Skeletal muscle tissue (tissue), 4 donors: ENCODE measurements around the gene SLC6A3. TPM values are rescaled to one million over a fixed set of nuclear protein-coding genes. Genes with fewer than 3 reads are reported as not detected.

Source experiments
- H3K27ac ChIP-seq: one replicate; pipeline ENCODE4 v1.7.0; 2013; ENCODE audit warnings: mild to moderate bottlenecking, low read depth, low read length, inconsistent platforms
- H3K27me3 ChIP-seq, 3 donors: one replicate each; pipeline ENCODE4 v1.7.0; 2013; ENCODE audit warnings: low read length in 3 of 3; ENCODE audit not compliant: control insufficient read depth in 3 of 3, insufficient read depth in 3 of 3
- H3K36me3 ChIP-seq, 3 donors: one replicate each; pipeline ENCODE4 v1.7.0; 2013; ENCODE audit warnings: low read length in 3 of 3; ENCODE audit not compliant: control insufficient read depth in 3 of 3, insufficient read depth in 3 of 3
- H3K4me1 ChIP-seq, 3 donors: one replicate each; pipeline ENCODE4 v1.7.0; 2013; ENCODE audit warnings: low read length in 3 of 3, mild to moderate bottlenecking in 3 of 3; ENCODE audit not compliant: control insufficient read depth in 3 of 3, insufficient read depth in 3 of 3
- H3K4me3 ChIP-seq, 3 donors: one replicate each; pipeline ENCODE4 v1.7.0; 2013; ENCODE audit warnings: low read length in 3 of 3
- H3K9ac ChIP-seq, 3 donors: one replicate each; pipeline ENCODE4 v1.7.0; 2013; ENCODE audit warnings: low read length in 3 of 3, mild to moderate bottlenecking in 3 of 3, moderate library complexity in 2 of 3, low read depth in 1 of 3
- H3K9me3 ChIP-seq, 3 donors: one replicate each; pipeline ENCODE4 v1.7.0; 2013; ENCODE audit warnings: low read length in 3 of 3; ENCODE audit not compliant: control insufficient read depth in 3 of 3
- total RNA-seq: library from RNA; depleted of rRNA; stranded (reverse); fragments of >200 nt; gene quantifications from one replicate; pipeline ENCODE4 v1.2.3, GENCODE V29; 2014
- donor health status: Osteomylitis.

Gene SLC6A3
- total RNA-seq, 1 donor from 2014 or later, result not detected

DNA sequence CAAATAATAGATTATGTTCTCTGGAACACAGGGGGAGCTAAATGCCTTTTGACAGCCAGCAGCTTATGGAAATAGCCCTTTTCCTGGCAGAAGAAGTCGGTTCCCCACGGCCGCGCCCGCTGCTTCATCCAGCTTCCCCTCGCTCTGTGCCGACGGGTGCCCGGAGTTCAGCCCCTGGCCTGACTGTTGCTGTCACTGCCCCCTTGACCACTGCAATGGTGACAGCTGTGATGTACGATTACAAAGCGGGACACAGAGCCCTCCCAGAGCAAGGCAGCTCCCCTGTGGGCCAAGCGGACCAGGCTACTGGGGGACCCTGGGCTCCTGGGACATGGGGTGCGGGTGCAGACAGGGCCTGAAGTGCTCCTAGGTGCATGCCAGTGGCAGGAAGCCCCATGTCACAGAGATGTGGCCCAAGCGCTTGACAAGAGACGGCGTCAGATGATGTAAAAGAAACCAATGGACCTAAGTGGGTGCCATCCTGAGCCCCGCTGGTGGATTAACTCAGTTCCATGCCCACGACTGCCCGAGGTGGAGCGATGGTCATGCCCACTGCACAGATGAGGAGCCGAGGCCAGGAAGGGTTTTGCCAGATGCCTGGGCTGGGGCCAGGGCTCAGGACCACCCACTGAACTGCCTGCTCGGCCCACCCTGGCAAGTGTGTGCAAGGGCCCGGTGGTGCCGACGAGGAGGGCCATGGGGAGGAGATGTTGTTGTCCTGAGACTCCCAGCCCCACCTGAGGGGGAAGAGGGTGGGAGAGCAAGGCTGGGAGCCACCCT, 87.1 kb downstream of the SLC6A3 start:
- Histone ChIP-seq H3K9me3 (no peaks in the 10 kb centered on the region), H3K4me3 (no peak overlapping the region), H3K27me3 (peaks cover 36 to 56% (median 39%) of the 10 kb centered on the region in 3 donors)

DNA sequence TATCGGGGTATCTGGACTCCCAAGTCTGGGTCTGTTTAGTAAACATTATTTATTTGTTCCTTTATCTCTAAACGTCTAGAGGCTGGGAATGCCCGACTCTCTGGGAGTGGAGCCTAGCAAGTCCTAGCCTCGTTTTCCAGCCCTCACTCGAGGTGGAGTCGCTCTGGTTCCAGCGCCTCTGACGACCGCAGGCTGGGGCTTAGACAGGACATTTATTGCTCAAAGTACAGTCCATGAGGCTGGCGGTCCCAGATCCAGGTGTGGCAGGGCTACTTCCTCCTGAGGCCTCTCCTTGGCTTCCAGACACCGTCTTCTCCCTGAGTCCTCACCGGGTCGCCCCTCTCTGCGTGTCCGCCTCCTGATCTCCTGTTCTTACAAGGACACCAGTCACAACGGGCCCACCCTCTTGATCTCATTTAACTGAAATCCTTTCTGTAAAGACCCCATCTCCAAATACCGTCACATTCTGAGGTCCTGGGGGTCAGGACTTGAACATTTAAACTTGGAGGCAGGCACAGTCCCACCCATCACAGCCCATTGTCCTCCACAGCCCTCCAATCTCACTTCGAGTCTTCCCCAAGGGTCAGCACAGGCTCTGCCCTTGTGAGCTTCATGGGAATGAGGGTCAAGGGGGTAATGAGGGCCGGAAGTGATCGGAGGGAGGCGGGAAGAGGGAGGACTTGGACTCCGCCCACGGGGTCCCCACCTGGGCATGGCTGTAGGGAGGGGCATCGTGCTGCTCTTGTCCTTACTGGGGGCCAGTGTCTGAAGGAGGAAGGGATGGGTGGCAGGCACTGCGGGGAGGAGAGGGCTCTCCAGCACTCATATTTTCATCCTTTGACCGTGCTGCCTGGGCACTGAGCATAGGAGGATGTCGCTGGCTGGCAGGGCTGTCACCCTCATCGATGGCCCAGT, 88.1 kb downstream of the SLC6A3 start:
- H3K4me1 ChIP-seq, result no peaks in the 10 kb centered on the region
- peaks cover 30 to 56% (median 36%) of the 10 kb centered on the region in 3 donors for H3K27me3 ChIP-seq
- H3K9ac ChIP-seq, result no peak overlapping the region
- H3K27ac ChIP-seq, result no peak overlapping the region
- no peaks in the 10 kb centered on the region for H3K36me3 ChIP-seq
- H3K4me3 ChIP-seq, result no peak overlapping the region
- no peaks in the 10 kb centered on the region for H3K9me3 ChIP-seq

More for the DNA sequence above, 87.1 kb downstream of the SLC6A3 start:
- Histone ChIP-seq H3K36me3 (no peaks in the 10 kb centered on the region), H3K4me1 (no peaks in the 10 kb centered on the region), H3K9ac (no peak overlapping the region), H3K27ac (no peak overlapping the region)

DNA sequence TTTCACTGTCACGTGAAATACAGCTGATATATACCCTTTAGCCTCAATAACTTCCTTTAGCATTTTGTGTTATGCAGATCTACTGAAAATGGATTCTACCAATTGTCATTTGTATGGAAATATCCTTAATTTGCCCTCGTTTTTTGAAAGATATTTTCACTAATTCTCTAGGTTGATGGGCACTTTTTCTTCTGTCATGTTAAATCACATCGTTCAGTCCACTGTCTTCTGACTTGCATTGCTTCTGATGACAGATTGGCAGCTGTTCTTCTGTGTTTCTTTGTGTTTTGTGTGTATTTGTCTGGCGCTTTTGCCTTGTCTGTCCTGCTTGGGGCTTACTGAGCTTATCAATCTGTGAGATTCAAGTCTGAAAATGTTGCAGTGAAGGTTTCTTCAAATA, 90.7 kb downstream of the SLC6A3 start:
- H3K36me3 ChIP-seq, result no peaks in the 10 kb centered on the region
- no peak overlapping the region for H3K9ac ChIP-seq
- no peak overlapping the region for H3K27ac ChIP-seq
- H3K4me3 ChIP-seq, result no peak overlapping the region
- H3K4me1 ChIP-seq, result no peaks in the 10 kb centered on the region
- H3K9me3 ChIP-seq, result no peaks in the 10 kb centered on the region
- H3K27me3 ChIP-seq, result peaks cover 24 to 45% (median 26%) of the 10 kb centered on the region in 3 donors

DNA sequence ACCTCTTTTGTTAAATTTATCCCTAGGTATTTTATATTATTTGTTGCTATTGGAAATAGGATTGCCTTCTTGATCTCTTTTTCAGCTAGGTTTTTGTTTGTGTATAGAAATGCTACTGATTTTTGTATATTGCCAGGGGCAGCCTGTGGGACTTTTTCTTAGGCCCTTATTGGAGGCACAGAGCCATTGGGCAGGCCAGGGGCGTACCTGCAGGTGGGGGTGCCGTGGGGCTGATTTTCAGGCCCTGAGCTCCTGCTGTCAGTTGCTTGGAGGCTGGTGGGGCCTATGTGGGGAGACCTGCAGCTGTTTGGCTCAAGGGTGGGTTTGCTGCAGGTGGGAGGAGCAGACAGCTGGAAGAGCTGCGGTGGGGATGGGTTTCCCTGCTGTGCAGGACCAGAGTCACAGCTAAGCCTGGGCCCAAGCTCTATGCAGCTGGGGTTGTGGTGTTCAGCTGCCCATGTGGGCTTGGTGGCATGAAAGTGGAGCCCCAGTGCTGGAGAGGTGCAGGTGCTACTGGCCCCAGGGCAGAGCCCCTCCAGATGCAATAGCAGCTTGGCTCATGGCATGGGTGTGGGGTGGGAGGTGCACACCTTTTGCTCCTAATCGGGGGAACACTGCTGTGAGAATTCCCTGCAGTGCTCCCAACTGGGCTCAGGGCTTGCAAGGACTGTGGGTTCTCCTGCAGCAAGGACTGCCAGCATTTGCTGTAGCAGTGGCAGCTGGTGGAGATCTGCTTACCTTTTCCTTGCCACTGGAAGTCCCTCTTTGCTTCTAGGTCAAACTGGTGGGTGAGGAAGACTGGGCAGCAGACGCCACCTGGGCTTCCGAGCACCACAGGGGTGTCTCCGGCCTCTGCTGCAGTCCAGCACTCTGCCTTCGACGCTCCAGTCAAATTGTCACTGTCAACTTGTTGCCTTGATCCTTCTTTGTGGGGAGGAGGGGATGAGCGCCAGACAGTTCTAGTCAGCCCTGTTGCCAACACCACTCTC, 92.7 kb downstream of the SLC6A3 start:
- H3K27me3 ChIP-seq, result peaks cover 4 to 24% (median 8%) of the 10 kb centered on the region in 3 donors

DNA sequence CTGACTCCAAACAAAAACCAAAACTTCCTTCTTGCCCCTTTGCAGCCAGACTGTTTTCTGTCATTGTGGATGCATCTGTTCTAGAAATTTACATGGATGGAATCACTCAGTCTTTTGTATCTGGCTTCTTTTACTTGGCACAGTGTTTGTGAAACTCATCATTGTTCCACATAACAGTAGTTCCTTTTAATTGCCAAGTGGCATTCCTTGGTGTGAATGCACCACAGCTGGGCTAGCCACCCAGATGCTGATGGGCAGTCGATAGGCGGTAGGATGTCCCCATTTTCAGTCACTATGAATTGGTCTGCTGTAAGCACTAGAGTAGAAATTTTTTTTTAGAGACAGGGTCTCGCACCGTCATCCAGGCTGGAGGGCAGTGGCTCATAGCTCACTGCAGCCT, 94.1 kb downstream of the SLC6A3 start:
- peaks cover 0 to 12% (median 8%) of the 10 kb centered on the region in 3 donors for H3K27me3 ChIP-seq
- no peak overlapping the region for H3K9ac ChIP-seq
- H3K27ac ChIP-seq, result no peak overlapping the region
- H3K36me3 ChIP-seq, result no peaks in the 10 kb centered on the region
- no peaks in the 10 kb centered on the region for H3K9me3 ChIP-seq
- H3K4me3 ChIP-seq, result no peak overlapping the region
- H3K4me1 ChIP-seq, result peaks cover 3 to 4% (median 4%) of the 10 kb centered on the region in 3 donors

More for the DNA sequence above, 92.7 kb downstream of the SLC6A3 start:
- Histone ChIP-seq H3K36me3 (no peaks in the 10 kb centered on the region), H3K27ac (no peak overlapping the region), H3K9ac (no peak overlapping the region), H3K4me3 (no peak overlapping the region), H3K4me1 (no peaks in the 10 kb centered on the region), H3K9me3 (no peaks in the 10 kb centered on the region)

DNA sequence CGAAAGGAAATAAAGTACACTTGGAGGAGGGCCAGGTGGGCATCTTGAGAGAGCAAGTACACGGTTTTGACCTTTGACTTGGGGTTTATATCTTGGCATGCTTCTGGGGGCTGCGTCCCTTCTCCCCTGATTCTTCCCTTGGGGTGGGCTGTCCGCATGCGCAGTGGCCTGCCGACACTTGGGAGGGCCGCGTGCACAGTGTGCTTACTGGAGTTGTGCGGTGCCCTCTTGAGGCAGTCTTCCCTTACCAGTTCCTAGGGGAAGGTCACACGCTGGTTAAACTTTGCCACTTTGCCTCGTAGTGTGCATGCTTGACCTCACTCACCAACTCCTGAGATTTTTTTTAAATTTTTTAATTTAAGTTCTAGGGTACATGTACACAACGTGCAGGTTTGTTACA, 96.0 kb downstream of the SLC6A3 start:
- Histone ChIP-seq H3K36me3 (no peaks in the 10 kb centered on the region), H3K27ac (no peak overlapping the region), H3K27me3 (peaks cover 0 to 8% (median 0%) of the 10 kb centered on the region in 3 donors), H3K9ac (no peak overlapping the region), H3K4me1 (peaks cover 12 to 15% (median 13%) of the 10 kb centered on the region in 3 donors), H3K4me3 (no peak overlapping the region), H3K9me3 (no peaks in the 10 kb centered on the region)

DNA sequence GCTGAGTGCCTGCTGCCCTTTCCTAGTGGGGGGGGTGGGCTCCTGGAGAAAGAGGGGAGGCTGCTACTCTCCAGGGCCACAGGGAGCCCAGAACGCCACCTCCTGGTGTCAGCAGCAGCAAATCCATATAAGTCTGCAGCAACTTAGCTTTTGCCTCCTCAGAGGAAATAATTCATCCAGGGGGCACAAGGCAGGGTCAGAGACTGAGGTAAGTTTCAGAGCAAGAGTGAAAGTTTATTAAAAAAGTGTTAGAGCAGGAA, 96.3 kb downstream of the SLC6A3 start:
- Histone ChIP-seq H3K9ac (no peak overlapping the region), H3K27ac (no peak overlapping the region), H3K36me3 (no peaks in the 10 kb centered on the region), H3K4me3 (no peak overlapping the region), H3K9me3 (no peaks in the 10 kb centered on the region), H3K4me1 (peaks cover 16 to 18% (median 16%) of the 10 kb centered on the region in 3 donors), H3K27me3 (peaks cover 0 to 8% (median 0%) of the 10 kb centered on the region in 3 donors)

DNA sequence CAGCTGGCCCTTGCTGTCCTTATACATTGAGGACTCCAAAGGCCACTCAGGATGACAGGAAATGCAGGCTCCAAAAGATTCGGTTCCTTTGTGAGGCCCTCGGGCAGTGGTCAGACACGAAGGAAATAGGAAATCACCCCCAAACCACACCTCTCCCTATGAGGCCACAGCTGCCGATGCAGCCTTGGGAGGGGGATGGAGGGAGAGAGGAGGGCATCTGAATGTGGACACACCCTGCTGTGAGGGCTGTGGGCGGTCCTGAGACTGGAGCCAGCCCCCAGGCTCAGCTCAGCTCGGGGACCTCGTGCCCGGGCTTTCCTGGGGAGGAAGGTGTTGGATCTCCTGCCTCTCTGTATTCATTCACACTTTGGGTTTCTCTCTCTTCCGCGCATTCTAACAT, 97.7 kb downstream of the SLC6A3 start:
- H3K9ac ChIP-seq, result no peak overlapping the region
- peaks cover 0 to 7% (median 6%) of the 10 kb centered on the region in 3 donors for H3K36me3 ChIP-seq
- no peaks in the 10 kb centered on the region for H3K9me3 ChIP-seq
- no peak overlapping the region for H3K27ac ChIP-seq
- peaks cover 0 to 3% (median 0%) of the 10 kb centered on the region in 3 donors for H3K27me3 ChIP-seq
- no peak overlapping the region for H3K4me3 ChIP-seq
- peaks cover 20 to 23% (median 21%) of the 10 kb centered on the region in 3 donors for H3K4me1 ChIP-seq

DNA sequence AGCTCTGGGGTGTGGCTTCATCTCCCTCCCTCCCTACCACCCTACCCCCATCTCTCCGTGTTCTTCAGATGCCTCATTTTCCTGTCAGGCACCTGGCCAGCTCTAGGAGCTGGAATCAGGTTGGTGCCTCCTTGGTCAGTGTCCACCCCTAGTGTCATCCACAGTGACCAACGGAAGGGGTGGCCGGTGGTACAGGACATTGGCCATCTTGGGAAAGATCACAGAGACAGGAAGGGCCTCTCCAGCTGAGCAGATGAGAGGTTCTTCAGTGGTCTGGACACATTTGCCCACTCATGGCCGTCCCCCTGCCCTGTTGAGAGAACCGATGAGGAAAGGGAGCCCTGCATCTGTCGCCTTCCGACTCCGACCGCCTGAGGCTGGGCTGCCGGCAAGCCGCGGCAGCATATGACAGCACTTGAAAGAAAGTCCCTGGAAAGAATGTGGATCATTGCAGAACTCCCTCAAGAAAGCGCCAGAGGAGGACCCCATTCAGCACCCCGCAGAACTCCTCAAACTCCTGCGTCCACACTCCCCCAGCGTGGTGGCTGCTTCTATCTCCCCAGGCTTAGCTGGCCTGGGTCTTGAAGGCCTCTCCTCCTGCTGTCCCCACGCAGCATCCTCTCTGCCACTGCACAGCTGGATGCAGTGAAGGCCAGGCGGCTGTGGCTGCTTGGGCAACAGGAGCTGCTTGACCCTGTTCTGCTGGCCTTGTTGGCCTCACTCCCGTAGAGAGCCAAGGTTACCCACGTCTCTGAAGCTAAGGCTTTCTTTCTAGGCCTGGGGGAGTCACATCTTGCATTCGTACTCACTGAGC, 98.4 kb downstream of the SLC6A3 start:
- Histone ChIP-seq H3K27ac (no peak overlapping the region), H3K36me3 (peaks cover 3 to 12% (median 7%) of the 10 kb centered on the region in 3 donors), H3K4me3 (peak overlapping the region in 1 of 3 donors; percentile 92), H3K4me1 (peaks cover 20 to 23% (median 21%) of the 10 kb centered on the region in 3 donors), H3K27me3 (no peaks in the 10 kb centered on the region), H3K9ac (no peak overlapping the region), H3K9me3 (no peaks in the 10 kb centered on the region)
